ENCODE measurements around the gene C3orf70.
"Not testable (repeated sequence)": the region's sequence is repeated elsewhere in the genome, so short reads cannot be mapped to it uniquely, and the experiment has no call there.

Gene C3orf70

GRCh38 chr3:185109012-185109411, 43.8 kb downstream of the C3orf70 start:
- DNase-seq; CTCF ChIA-PET; H3K4me1 ChIP-seq (ENCODE audit: control extremely low read depth in 1 of 4, control insufficient read depth in 4 of 4, insufficient read depth in 4 of 4, low read length in 3 of 4); H3K27me3 ChIP-seq (replicated peaks in 2 of 5; ENCODE audit: control insufficient read depth in 4 of 5, insufficient read depth in 5 of 5, low read length in 4 of 5); H3K9me3 ChIP-seq (ENCODE audit: control extremely low read depth in 1 of 5, control insufficient read depth in 4 of 5, insufficient read depth in 2 of 5, low read depth in 1 of 5, low read length in 4 of 5); H3K4me3 ChIP-seq (ENCODE audit: control insufficient read depth in 1 of 7, extremely low read depth in 1 of 7, insufficient read depth in 4 of 7, low read depth in 2 of 7, low read length in 6 of 7); H3K27ac ChIP-seq (ENCODE audit: insufficient read depth in 1 of 2, low read depth in 1 of 2, low read length in 2 of 2, poor library complexity in 1 of 2, severe bottlenecking in 2 of 2); POLR2A ChIA-PET; H3K36me3 ChIP-seq (ENCODE audit: control insufficient read depth in 4 of 4, insufficient read depth in 4 of 4, low read length in 3 of 4): not testable (repeated sequence)
- WGBS (ENCODE audit: insufficient coverage), result no CpG with 5 or more reads among the region's 2 CpGs

DNA sequence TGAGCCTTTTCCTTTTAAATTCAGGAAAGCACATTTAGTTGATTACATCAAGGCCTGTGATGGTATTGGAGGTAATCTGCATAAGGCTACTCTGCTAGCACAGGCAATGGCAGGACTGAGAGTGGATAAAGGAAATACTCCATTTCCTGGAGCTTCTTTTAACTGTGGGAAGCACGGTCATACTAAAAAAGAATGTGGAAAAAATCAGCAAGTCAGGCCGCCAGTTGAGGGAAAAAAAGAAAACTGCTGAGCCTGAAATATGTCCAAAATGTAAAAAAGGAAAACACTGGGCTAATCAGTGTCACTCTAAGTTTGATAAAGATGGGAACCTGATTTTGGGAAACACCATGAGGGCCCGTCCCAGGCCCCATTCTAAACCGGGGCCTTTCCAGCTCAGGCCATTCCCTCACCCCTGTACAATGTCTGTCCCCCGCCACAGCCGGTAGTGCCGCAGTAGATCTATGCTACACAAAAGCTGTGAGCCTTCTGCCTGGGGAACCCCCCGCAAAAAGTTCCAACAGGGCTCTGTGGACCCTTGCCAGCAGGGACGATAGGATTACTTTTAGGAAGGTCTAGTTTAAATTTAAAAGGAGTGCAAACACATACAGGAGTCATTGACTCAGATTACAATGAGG, 46.5 kb downstream of the C3orf70 start:
- H3K27ac ChIP-seq (ENCODE audit: insufficient read depth in 1 of 2, low read depth in 1 of 2, low read length in 2 of 2, poor library complexity in 1 of 2, severe bottlenecking in 2 of 2); H3K36me3 ChIP-seq (ENCODE audit: control insufficient read depth in 4 of 4, insufficient read depth in 4 of 4, low read length in 3 of 4); DNase-seq; H3K4me1 ChIP-seq (ENCODE audit: control extremely low read depth in 1 of 4, control insufficient read depth in 4 of 4, insufficient read depth in 4 of 4, low read length in 3 of 4); H3K27me3 ChIP-seq (replicated peaks in 2 of 5; ENCODE audit: control insufficient read depth in 4 of 5, insufficient read depth in 5 of 5, low read length in 4 of 5); POLR2A ChIA-PET; H3K4me3 ChIP-seq (ENCODE audit: control insufficient read depth in 1 of 7, extremely low read depth in 1 of 7, insufficient read depth in 4 of 7, low read depth in 2 of 7, low read length in 6 of 7): not testable (repeated sequence)
- CTCF ChIA-PET, result interaction anchor here (0.6 kb wide), 1 partner anchor 11 kb away, joined by 5 read pairs; no protein-coding TSS in a partner anchor
- WGBS (ENCODE audit: insufficient coverage), result 100% methylated on average over 7 of the region's 9 CpGs
- peaks cover 0 to 20% (median 2%) of the 10 kb centered on the region in 5 experiments for H3K9me3 ChIP-seq (ENCODE audit: control extremely low read depth in 1 of 5, control insufficient read depth in 4 of 5, insufficient read depth in 2 of 5, low read depth in 1 of 5, low read length in 4 of 5)

- no peak for DNase-seq
- Histone ChIP-seq H3K9me3 (ENCODE audit: control extremely low read depth in 1 of 5, control insufficient read depth in 4 of 5, insufficient read depth in 2 of 5, low read depth in 1 of 5, low read length in 4 of 5) (peaks cover 0 to 27% (median 2%) of the 10 kb centered on the region in 5 experiments), H3K36me3 (ENCODE audit: control insufficient read depth in 4 of 4, insufficient read depth in 4 of 4, low read length in 3 of 4) (no peaks in the 10 kb centered on the region), H3K27me3 (replicated peaks in 2 of 5; ENCODE audit: control insufficient read depth in 4 of 5, insufficient read depth in 5 of 5, low read length in 4 of 5) (no peaks in the 10 kb centered on the region), H3K27ac (ENCODE audit: insufficient read depth in 1 of 2, low read depth in 1 of 2, low read length in 2 of 2, poor library complexity in 1 of 2, severe bottlenecking in 2 of 2) (no peak overlapping the region), H3K4me3 (ENCODE audit: control insufficient read depth in 1 of 7, extremely low read depth in 1 of 7, insufficient read depth in 4 of 7, low read depth in 2 of 7, low read length in 6 of 7) (no peak overlapping the region), H3K4me1 (ENCODE audit: control extremely low read depth in 1 of 4, control insufficient read depth in 4 of 4, insufficient read depth in 4 of 4, low read length in 3 of 4) (no peaks in the 10 kb centered on the region)
- WGBS (ENCODE audit: insufficient coverage), result 89% methylated on average over 4 of the region's 7 CpGs
- CTCF ChIA-PET, result no interaction called here
- POLR2A ChIA-PET, result no interaction called here
Measured at GRCh38 chr3:185103359-185104127, 49.3 kb downstream of the C3orf70 start.

DNA sequence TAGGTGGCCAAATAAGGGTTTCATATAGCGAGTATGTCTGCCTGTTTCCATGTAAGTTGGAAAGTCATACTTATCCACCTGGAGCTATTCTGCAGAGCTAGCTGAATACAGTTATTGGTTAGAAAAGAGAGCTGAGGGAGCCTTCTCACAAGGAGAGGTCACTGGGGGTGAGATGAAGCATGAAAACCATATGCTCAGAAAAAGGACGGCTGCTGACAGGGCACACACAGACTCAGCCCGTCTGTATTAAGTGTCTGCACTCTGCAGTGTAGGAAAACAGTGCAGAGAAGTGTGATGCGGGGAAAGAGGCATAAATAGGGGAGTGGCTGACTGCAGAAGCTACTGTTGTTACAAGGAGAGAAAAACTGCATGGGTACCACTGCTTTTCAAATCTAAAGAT, 58.2 kb downstream of the C3orf70 start:
- Histone ChIP-seq H3K27me3 (replicated peaks in 2 of 5; ENCODE audit: control insufficient read depth in 4 of 5, insufficient read depth in 5 of 5, low read length in 4 of 5) (no peaks in the 10 kb centered on the region), H3K4me1 (ENCODE audit: control extremely low read depth in 1 of 4, control insufficient read depth in 4 of 4, insufficient read depth in 4 of 4, low read length in 3 of 4) (peaks cover 0 to 13% (median 7%) of the 10 kb centered on the region in 4 experiments), H3K9me3 (ENCODE audit: control extremely low read depth in 1 of 5, control insufficient read depth in 4 of 5, insufficient read depth in 2 of 5, low read depth in 1 of 5, low read length in 4 of 5) (peaks cover 0 to 6% (median 0%) of the 10 kb centered on the region in 5 experiments), H3K4me3 (ENCODE audit: control insufficient read depth in 1 of 7, extremely low read depth in 1 of 7, insufficient read depth in 4 of 7, low read depth in 2 of 7, low read length in 6 of 7) (no peak overlapping the region), H3K36me3 (ENCODE audit: control insufficient read depth in 4 of 4, insufficient read depth in 4 of 4, low read length in 3 of 4) (no peaks in the 10 kb centered on the region), H3K27ac (ENCODE audit: insufficient read depth in 1 of 2, low read depth in 1 of 2, low read length in 2 of 2, poor library complexity in 1 of 2, severe bottlenecking in 2 of 2) (no peak overlapping the region)
- no peak for DNase-seq
- ChIA-PET POLR2A (no interaction called here), CTCF (no interaction called here)
- WGBS (ENCODE audit: insufficient coverage), result 96% methylated on average over 3 of the region's 4 CpGs

GRCh38 chr3:185093116-185093515, 59.7 kb downstream of the C3orf70 start:
- peak in 2 of 3 donors; percentile 49 to 77 for DNase-seq
- no peaks in the 10 kb centered on the region for H3K36me3 ChIP-seq (ENCODE audit: control insufficient read depth in 4 of 4, insufficient read depth in 4 of 4, low read length in 3 of 4)
- no peaks in the 10 kb centered on the region for H3K9me3 ChIP-seq (ENCODE audit: control extremely low read depth in 1 of 5, control insufficient read depth in 4 of 5, insufficient read depth in 2 of 5, low read depth in 1 of 5, low read length in 4 of 5)
- H3K4me1 ChIP-seq (ENCODE audit: control extremely low read depth in 1 of 4, control insufficient read depth in 4 of 4, insufficient read depth in 4 of 4, low read length in 3 of 4), result peaks cover 0 to 13% (median 7%) of the 10 kb centered on the region in 4 experiments
- POLR2A ChIA-PET, result no interaction called here
- H3K27me3 ChIP-seq (replicated peaks in 2 of 5; ENCODE audit: control insufficient read depth in 4 of 5, insufficient read depth in 5 of 5, low read length in 4 of 5), result no peaks in the 10 kb centered on the region
- CTCF ChIA-PET, result interaction anchor here (0.9 kb wide), 1 partner anchor 13 kb away, joined by 3 read pairs; no protein-coding TSS in a partner anchor
- no peak overlapping the region for H3K4me3 ChIP-seq (ENCODE audit: control insufficient read depth in 1 of 7, extremely low read depth in 1 of 7, insufficient read depth in 4 of 7, low read depth in 2 of 7, low read length in 6 of 7)
- H3K27ac ChIP-seq (ENCODE audit: insufficient read depth in 1 of 2, low read depth in 1 of 2, low read length in 2 of 2, poor library complexity in 1 of 2, severe bottlenecking in 2 of 2), result no peak overlapping the region

DNA sequence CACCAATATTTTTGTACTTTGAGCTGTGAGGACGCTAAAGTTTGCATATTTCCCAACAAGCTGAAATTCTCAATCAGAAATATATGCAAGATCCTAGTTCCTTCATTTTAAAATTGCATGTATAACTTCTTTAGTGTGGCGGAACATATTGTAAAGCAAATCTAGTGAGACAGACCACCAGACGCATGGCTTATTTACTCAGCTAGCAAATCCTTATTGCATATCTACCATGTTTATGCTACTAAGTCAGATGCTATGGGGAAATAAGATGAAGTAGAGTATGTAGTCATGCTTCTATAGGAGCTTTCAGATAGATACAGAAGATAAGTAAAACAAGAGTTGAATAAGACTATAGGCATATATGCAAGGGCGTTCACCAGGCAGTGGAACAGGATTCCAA, 62.0 kb downstream of the C3orf70 start:
- Histone ChIP-seq H3K4me3 (ENCODE audit: control insufficient read depth in 1 of 7, extremely low read depth in 1 of 7, insufficient read depth in 4 of 7, low read depth in 2 of 7, low read length in 6 of 7) (no peak overlapping the region), H3K27me3 (replicated peaks in 2 of 5; ENCODE audit: control insufficient read depth in 4 of 5, insufficient read depth in 5 of 5, low read length in 4 of 5) (no peaks in the 10 kb centered on the region), H3K27ac (ENCODE audit: insufficient read depth in 1 of 2, low read depth in 1 of 2, low read length in 2 of 2, poor library complexity in 1 of 2, severe bottlenecking in 2 of 2) (no peak overlapping the region), H3K4me1 (ENCODE audit: control extremely low read depth in 1 of 4, control insufficient read depth in 4 of 4, insufficient read depth in 4 of 4, low read length in 3 of 4) (peaks cover 0 to 13% (median 7%) of the 10 kb centered on the region in 4 experiments), H3K36me3 (ENCODE audit: control insufficient read depth in 4 of 4, insufficient read depth in 4 of 4, low read length in 3 of 4) (no peaks in the 10 kb centered on the region), H3K9me3 (ENCODE audit: control extremely low read depth in 1 of 5, control insufficient read depth in 4 of 5, insufficient read depth in 2 of 5, low read depth in 1 of 5, low read length in 4 of 5) (no peaks in the 10 kb centered on the region)
- POLR2A ChIA-PET, result no interaction called here
- CTCF ChIA-PET, result no interaction called here
- DNase-seq, result no peak
- WGBS (ENCODE audit: insufficient coverage), result 100% methylated on average over 2 of the region's 4 CpGs

DNA sequence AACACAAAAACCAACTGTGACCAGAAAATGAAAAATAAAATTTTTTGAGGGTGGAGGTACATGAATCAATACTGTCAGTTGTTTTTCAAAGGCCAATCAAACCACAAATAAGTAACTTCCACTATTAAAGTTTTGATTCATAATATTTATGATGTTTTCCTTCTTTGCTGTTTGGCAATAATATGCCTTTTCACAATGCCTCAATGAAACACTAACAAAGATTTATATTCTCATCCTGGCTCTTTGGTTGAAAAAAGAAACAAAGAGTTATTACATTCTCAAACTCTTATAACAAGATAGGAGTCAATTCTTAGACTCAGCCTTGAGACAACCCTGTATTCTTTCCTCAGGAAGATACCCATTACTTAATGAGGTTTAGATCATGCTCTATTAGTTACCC, 63.1 kb downstream of the C3orf70 start:
- ChIA-PET POLR2A (no interaction called here), CTCF (no interaction called here)
- DNase-seq, result no peak
- H3K36me3 ChIP-seq (ENCODE audit: control insufficient read depth in 4 of 4, insufficient read depth in 4 of 4, low read length in 3 of 4), result no peaks in the 10 kb centered on the region
- peaks cover 0 to 13% (median 7%) of the 10 kb centered on the region in 4 experiments for H3K4me1 ChIP-seq (ENCODE audit: control extremely low read depth in 1 of 4, control insufficient read depth in 4 of 4, insufficient read depth in 4 of 4, low read length in 3 of 4)
- no peaks in the 10 kb centered on the region for H3K9me3 ChIP-seq (ENCODE audit: control extremely low read depth in 1 of 5, control insufficient read depth in 4 of 5, insufficient read depth in 2 of 5, low read depth in 1 of 5, low read length in 4 of 5)
- no peak overlapping the region for H3K4me3 ChIP-seq (ENCODE audit: control insufficient read depth in 1 of 7, extremely low read depth in 1 of 7, insufficient read depth in 4 of 7, low read depth in 2 of 7, low read length in 6 of 7)
- H3K27ac ChIP-seq (ENCODE audit: insufficient read depth in 1 of 2, low read depth in 1 of 2, low read length in 2 of 2, poor library complexity in 1 of 2, severe bottlenecking in 2 of 2), result no peak overlapping the region
- no peaks in the 10 kb centered on the region for H3K27me3 ChIP-seq (replicated peaks in 2 of 5; ENCODE audit: control insufficient read depth in 4 of 5, insufficient read depth in 5 of 5, low read length in 4 of 5)

All from common myeloid progenitor, CD34-positive (primary cell).